HG02943 (cell line): Measurements from ENCODE around the gene IL1R1.

Experiments used
- ATAC-seq: cut with Tn5 transposase; IDR thresholded peaks from one replicate; pipeline ENCODE4 v1.9.1; 2021; ENCODE audit warnings: mild to moderate bottlenecking, low read depth, moderate library complexity; ENCODE audit not compliant: unreplicated experiment

IL1R1 gene

DNA sequence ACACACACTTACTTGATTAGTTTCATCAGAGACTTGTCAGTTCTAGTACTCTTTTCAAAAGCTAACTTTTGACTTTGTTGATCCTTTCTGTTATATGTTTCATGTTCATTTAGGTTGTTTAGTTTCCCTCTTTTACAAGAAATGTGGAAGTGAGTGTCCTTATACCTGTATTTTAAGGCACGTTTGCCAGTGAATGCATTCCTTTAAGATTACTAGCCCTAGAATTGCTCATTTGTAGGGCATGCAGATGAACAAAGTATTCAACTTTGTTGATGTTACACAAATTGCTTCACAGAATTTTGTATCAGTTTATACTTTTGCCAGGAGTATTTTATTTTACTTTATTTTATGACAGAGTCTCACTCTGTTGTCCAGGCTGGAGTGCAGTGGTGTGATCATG is 50.5 kb downstream of the IL1R1 start:
- no peak for ATAC-seq

GRCh38 chr2:102194609-102195268 is 52.2 kb downstream of the IL1R1 start:
- ATAC-seq, result no peak

- ATAC-seq, result no peak
These were observed 55.0 kb downstream of the IL1R1 start for GRCh38 chr2:102197389-102198137.

DNA sequence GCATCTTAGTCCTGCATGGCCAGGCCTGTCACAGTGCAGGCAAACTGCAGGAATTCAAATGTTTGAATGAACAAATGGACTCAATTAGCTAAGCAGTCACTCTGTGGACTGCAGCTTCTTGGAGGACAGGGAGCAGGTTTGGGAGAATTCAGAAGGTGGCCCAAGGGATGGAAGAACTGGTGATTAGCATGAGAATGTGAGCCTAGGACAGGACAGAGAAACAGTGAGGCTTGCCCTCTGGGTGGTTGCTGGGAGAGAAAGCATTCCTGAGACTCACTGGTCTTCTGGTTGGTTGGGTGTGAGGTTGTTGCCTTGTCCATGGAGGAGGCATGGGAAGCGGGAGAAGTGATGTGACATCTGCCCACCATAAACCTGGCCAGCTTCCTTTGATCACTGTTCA is 58.0 kb downstream of the IL1R1 start:
- ATAC-seq, result no peak

GRCh38 chr2:102204638-102205037 is 62.1 kb downstream of the IL1R1 start:
- ATAC-seq, result no peak

DNA sequence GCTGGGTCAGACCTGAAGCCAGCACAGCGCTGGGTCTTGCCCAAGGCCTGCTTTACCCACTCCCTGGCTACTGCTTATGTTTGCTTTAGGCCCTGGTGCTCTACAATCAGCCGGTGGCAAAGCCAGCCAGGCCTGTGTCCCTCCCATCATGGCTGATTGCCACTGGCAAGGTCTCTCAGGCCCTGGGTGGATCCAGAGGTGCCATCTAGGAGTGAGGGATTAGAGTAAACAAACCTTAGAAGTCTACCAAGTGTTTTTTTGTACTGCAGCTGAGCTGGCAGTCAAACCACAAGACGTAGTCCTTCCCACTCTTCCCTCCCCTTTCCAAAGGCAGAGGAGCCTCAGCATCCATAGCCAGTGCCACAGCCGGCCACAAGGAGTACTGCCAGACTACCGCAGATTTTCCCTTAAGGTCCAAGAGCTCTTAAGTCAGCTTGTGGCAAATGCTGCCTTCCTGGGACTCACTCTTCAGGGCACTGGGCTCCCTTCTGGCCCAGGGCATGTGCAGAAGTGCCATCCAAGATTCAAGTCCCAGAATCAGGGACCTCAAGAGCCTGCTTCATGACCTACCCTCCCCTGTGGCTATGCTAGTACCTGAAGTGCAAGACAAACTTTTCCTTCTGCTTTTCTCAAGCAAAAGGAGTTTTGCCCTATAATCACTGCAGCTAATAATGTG is 64.3 kb downstream of the IL1R1 start:
- ATAC-seq, result no peak

DNA sequence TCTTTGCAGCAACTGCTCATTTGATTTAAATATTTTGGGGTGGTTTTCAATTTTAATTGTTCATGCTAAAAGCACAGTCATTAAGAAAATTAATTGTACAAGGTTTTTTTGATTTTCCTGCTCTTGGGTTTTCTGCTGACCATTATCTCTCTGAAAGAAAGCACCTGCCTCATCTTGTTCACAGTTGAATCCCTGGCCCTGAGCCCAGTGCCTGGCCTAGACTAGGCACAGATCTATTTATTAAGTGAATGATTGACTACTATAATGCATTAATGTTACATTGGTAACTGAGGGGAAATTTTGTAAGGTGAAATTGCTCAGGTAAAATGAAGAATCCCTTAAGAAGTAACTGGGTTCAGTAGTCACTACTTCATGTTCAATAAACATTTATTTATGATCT is 66.2 kb downstream of the IL1R1 start:
- no peak for ATAC-seq

GRCh38 chr2:102209474-102209873 is 66.9 kb downstream of the IL1R1 start:
- no peak for ATAC-seq

DNA sequence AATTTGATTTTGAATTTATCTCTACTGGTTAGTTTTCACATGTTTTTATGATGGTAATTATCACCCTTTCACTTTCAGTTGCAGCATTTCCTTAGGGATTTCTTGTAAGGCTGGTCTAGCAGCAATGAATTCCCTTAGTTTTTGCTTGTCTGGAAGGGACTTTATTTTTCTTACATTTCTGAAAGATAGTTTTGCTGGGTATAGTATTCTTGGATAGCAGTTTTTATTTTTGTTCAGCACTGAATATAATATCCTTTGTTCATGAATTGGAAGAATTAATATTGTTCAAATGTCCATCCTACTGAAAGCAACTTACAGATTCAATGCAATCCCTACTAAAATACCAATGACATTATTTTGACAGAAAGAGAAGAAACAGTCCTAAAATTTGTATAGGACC is 74.5 kb downstream of the IL1R1 start:
- ATAC-seq, result no peak

GRCh38 chr2:102224824-102225739 is 82.5 kb downstream of the IL1R1 start:
- ATAC-seq, result no peak

DNA sequence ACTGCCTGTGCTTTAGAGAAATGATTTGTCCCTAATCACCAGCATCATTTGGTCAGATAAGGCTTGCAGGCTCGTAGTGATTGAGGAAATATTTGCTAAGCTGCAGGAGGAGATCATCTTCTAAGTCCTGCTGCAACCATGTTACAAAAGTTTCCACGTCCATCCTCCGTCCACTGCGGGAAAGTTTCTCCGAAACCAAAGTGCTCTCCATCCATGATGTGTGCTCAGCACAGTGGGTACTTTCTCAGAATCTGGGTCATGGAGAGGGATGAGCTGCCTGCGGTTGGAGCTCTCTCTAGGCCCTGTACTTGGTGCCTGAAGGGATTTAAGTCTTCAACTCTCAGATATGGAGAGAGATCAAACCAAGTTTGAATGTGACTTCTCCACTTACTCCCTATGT is 83.6 kb downstream of the IL1R1 start:
- no peak for ATAC-seq

GRCh38 chr2:102226612-102227391 is 84.3 kb downstream of the IL1R1 start:
- ATAC-seq, result no peak

DNA sequence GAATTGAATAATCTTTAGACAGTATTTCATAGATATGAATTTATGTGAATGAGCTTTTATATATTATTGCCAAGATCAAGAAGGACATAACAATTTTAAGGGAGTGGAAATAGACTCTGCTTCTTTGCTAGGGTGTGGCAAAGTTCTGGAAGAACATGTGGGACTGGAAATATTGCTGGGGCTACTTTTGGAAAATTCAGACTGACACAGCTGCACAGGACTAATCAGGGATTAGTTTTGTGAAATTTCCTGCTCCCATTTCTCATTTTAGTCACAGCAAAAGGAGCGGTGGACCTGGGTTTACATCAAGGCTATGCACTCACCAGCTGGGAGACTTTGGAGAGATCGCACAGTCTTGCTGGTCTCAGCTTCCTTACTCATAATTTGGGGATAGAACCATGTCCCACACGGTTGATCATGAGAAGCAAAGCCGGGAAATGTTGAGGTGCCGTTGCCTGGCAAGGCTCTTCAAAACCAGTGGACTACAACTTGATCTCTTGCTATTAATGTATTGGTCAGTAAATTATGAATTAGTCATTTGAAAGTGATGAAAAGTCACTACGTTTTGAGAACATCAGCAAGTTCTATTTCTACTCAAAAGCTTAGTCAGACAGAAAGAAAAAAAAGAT is 86.7 kb downstream of the IL1R1 start:
- no peak for ATAC-seq
